ENCODE data around the gene MRTO4. TPM values are rescaled to one million over a fixed set of nuclear protein-coding genes. Genes with fewer than 3 reads are reported as not detected.
A peak's percentile ranks its signal among the peaks of the same experiment; 100 is the strongest.

The MRTO4 gene
- polyA plus RNA-seq, 3 donors, result 4.9 to 8.7 (median 8.4) TPM

GRCh38 chr1:19220991-19221390, 30.6 kb upstream of the MRTO4 start:
- peaks cover 4% of the 10 kb centered on the region for H3K4me1 Mint-ChIP-seq
- H3K36me3 ChIP-seq (replicated peaks in 1 of 2; ENCODE audit: control insufficient read depth in 1 of 2, insufficient read depth in 2 of 2, low read length in 2 of 2), result peaks cover 88 to 100% of the 10 kb centered on the region in 2 donors
- peaks cover 0 to 1% (median 0%) of the 10 kb centered on the region in 3 donors for H3K27me3 Mint-ChIP-seq (ENCODE audit: low read depth in 3 of 3)
- no peak for DNase-seq
- WGBS (ENCODE audit: insufficient coverage), result 67% methylated on average over 4 of the region's 7 CpGs
- H3K9me3 Mint-ChIP-seq, result no peaks in the 10 kb centered on the region
- H4K20me1 ChIP-seq (ENCODE audit: insufficient read depth, low read length), result peaks cover 39% of the 10 kb centered on the region
- H3K4me3 Mint-ChIP-seq, result no peak overlapping the region
- H3K9ac ChIP-seq (ENCODE audit: insufficient read depth, low read length, poor library complexity, severe bottlenecking), result no peak overlapping the region
- no peak for TF ChIP-seq CTCF (IDR thresholded peaks at IDR 0.05)
- H3K4me2 ChIP-seq (replicated peaks; ENCODE audit: extremely low read depth, low read length, poor library complexity, severe bottlenecking), result no peak overlapping the region
- H2AFZ ChIP-seq (ENCODE audit: insufficient read depth, low read depth, low read length, poor library complexity, severe bottlenecking), result no peak overlapping the region
- peak overlapping the region in 1 of 7 donors; percentile 63 for H3K27ac Mint-ChIP-seq
- intact Hi-C loops (cut with micrococcal nuclease), result no loop called here
- peaks cover 84 to 92% of the 10 kb centered on the region in 2 donors for H3K36me3 Mint-ChIP-seq
- no peak overlapping the region for H3K4me3 ChIP-seq (replicated peaks in 1 of 3; ENCODE audit: low read depth in 2 of 3, low read length in 3 of 3)
- no peaks in the 10 kb centered on the region for H3K9me3 ChIP-seq (replicated peaks in 1 of 2; ENCODE audit: control insufficient read depth in 1 of 2, insufficient read depth in 1 of 2, low read length in 2 of 2)
- H3K27me3 ChIP-seq (ENCODE audit: control insufficient read depth in 2 of 2, insufficient read depth in 2 of 2, low read length in 2 of 2), result no peaks in the 10 kb centered on the region
- no peak overlapping the region for H3K27ac ChIP-seq (ENCODE audit: low read depth in 1 of 2, low read length in 2 of 2)
- H3K79me2 ChIP-seq (ENCODE audit: insufficient read depth, low read length), result peaks cover 44% of the 10 kb centered on the region
- no peaks in the 10 kb centered on the region for H3K4me1 ChIP-seq (ENCODE audit: control insufficient read depth in 1 of 2, insufficient read depth in 2 of 2, low read length in 2 of 2)

- Histone ChIP-seq H3K4me2 (replicated peaks; ENCODE audit: extremely low read depth, low read length, poor library complexity, severe bottlenecking) (no peak overlapping the region), H2AFZ (ENCODE audit: insufficient read depth, low read depth, low read length, poor library complexity, severe bottlenecking) (no peak overlapping the region), H3K4me3 (replicated peaks in 1 of 3; ENCODE audit: low read depth in 2 of 3, low read length in 3 of 3) (no peak overlapping the region), H3K36me3 (replicated peaks in 1 of 2; ENCODE audit: control insufficient read depth in 1 of 2, insufficient read depth in 2 of 2, low read length in 2 of 2) (peaks cover 93 to 99% of the 10 kb centered on the region in 2 donors), H3K79me2 (ENCODE audit: insufficient read depth, low read length) (peaks cover 28% of the 10 kb centered on the region), H4K20me1 (ENCODE audit: insufficient read depth, low read length) (peaks cover 29% of the 10 kb centered on the region), H3K27me3 (ENCODE audit: control insufficient read depth in 2 of 2, insufficient read depth in 2 of 2, low read length in 2 of 2) (no peaks in the 10 kb centered on the region), H3K27ac (ENCODE audit: low read depth in 1 of 2, low read length in 2 of 2) (no peak overlapping the region), H3K9ac (ENCODE audit: insufficient read depth, low read length, poor library complexity, severe bottlenecking) (no peak overlapping the region), H3K9me3 (replicated peaks in 1 of 2; ENCODE audit: control insufficient read depth in 1 of 2, insufficient read depth in 1 of 2, low read length in 2 of 2) (no peaks in the 10 kb centered on the region), H3K4me1 (ENCODE audit: control insufficient read depth in 1 of 2, insufficient read depth in 2 of 2, low read length in 2 of 2) (no peaks in the 10 kb centered on the region)
- no peak overlapping the region for H3K4me3 Mint-ChIP-seq
- peak overlapping the region in 1 of 7 donors; percentile 39 for H3K27ac Mint-ChIP-seq
- no peak for DNase-seq
- H3K9me3 Mint-ChIP-seq, result no peaks in the 10 kb centered on the region
- peaks cover 0 to 1% (median 0%) of the 10 kb centered on the region in 3 donors for H3K27me3 Mint-ChIP-seq (ENCODE audit: low read depth in 3 of 3)
- WGBS (ENCODE audit: insufficient coverage), result 98% methylated on average over 8 of the region's 11 CpGs
- peaks cover 88 to 96% of the 10 kb centered on the region in 2 donors for H3K36me3 Mint-ChIP-seq
- TF ChIP-seq CTCF (IDR thresholded peaks at IDR 0.05), result no peak
- intact Hi-C loops (cut with micrococcal nuclease), result no loop called here
- peaks cover 4% of the 10 kb centered on the region for H3K4me1 Mint-ChIP-seq
Measured at GRCh38 chr1:19222573-19222972, 29.0 kb upstream of the MRTO4 start.

Measured in CD14-positive monocyte (primary cell).